SK-N-MC (cell line): ENCODE data around the gene MTHFSD.

Experiments used
- DNase-seq: peaks from one replicate; pipeline ENCODE4 v3.0.0-alpha.2; 2011; ENCODE audit warnings: low read depth, low spot score
- H3K27ac ChIP-seq: fragments of 200-600 bp; sonication (generic); 2 replicates; pipeline ENCODE4 v1.5.1; 2016; ENCODE audit warnings: mixed run types
- H3K36me3 ChIP-seq: fragments of 200-600 bp; sonication (generic); 2 replicates; pipeline ENCODE4 v1.6.1; 2017; ENCODE audit warnings: antibody characterized with exemption, low read length, mixed read lengths; ENCODE audit not compliant: insufficient read depth
- H3K4me3 ChIP-seq: fragments of 200-600 bp; sonication (generic); 2 replicates; pipeline ENCODE4 v1.5.1; 2016
- H3K9ac ChIP-seq: fragments of 200-600 bp; sonication (generic); 2 replicates; pipeline ENCODE4 v1.8.0; 2017; ENCODE audit warnings: mixed run types, mixed read lengths; ENCODE audit not compliant: insufficient read length
- H3K9me3 ChIP-seq: fragments of 200-600 bp; sonication (generic); 2 replicates; pipeline ENCODE4 v1.6.1; 2017; ENCODE audit warnings: low read depth, mild to moderate bottlenecking, antibody characterized with exemption, low read length, moderate library complexity, mixed read lengths
- EZH2 ChIP-seq: fragments of 200-600 bp; sonication (generic); IDR thresholded peaks from one replicate; pipeline ENCODE4 v1.6.1; 2017; ENCODE audit warnings: antibody characterized with exemption
- FOXP2 ChIP-seq: optimal IDR thresholded peaks from 2 replicates; pipeline ENCODE3; 2011; ENCODE audit warnings: mild to moderate bottlenecking, moderate library complexity; ENCODE audit not compliant: insufficient read depth; ENCODE audit errors: extremely low read length, control extremely low read depth
- POLR2AphosphoS5 ChIP-seq: IDR thresholded peaks from 2 replicates; pipeline ENCODE4 v1.6.1; 2012; ENCODE audit warnings: mild to moderate bottlenecking, low read depth, low read length, borderline replicate concordance

The MTHFSD gene

GRCh38 chr16:86578061-86578599 is 23.1 kb upstream of the MTHFSD start, which contains the start of gene FOXL1:
Gene FOXL1, plus strand, starts transcription at chr16:86578549. Its CDS starts 175 bp downstream, at chr16:86578724.
- H3K9ac ChIP-seq = no peak within 1 kb of the TSS
- DNase-seq = no peak
- no peaks in the 10 kb centered on the region for H3K9me3 ChIP-seq
- H3K27ac ChIP-seq = no peak within 1 kb of the TSS
- no peak within 1 kb of the TSS for H3K4me3 ChIP-seq
- TF ChIP-seq EZH2 (no peak), FOXP2 (no peak), POLR2AphosphoS5 (no peak)
- H3K36me3 ChIP-seq = no peaks in the 10 kb centered on the region

DNA sequence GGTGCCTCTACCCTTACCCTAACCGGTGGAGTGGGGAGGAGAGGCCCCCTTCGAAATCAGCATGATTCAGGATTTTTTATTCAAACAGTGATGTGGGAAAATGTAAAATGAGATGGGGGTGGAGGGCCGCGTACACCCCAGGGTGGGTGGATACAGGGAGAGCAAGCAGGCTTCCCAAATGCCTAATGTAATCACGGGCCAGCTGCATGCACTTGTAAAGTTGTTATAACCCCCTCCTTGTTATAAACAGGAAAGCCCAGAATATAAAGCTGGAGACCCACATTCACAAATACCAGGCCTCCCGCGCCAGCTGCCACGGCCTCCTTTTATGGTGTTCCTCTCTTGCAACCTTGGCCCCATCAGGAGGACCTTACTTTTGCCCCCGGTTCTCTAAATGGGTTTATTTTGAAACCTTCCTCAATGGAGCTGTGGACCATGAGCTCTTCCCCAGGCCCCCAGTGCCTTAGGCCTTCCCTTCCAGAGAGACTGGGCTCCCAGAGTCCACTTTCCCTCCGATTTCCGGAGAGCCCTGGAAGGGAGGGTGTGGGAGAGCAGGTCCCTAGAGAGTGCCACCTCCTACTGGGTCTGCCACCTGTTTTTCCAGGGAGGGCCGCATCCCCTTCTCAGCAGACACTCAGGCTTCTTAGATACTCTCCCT is 22.4 kb upstream of the MTHFSD start:
- Histone ChIP-seq H3K9ac (no peak overlapping the region), H3K27ac (no peak overlapping the region), H3K9me3 (no peaks in the 10 kb centered on the region), H3K36me3 (no peaks in the 10 kb centered on the region), H3K4me3 (no peak overlapping the region)
- TF ChIP-seq FOXP2 = no peak
- no peak for TF ChIP-seq POLR2AphosphoS5
- no peak for TF ChIP-seq EZH2
- DNase-seq = no peak

- no peaks in the 10 kb centered on the region for H3K36me3 ChIP-seq
- no peak for TF ChIP-seq EZH2
- no peak for TF ChIP-seq POLR2AphosphoS5
- TF ChIP-seq FOXP2 = no peak
- H3K4me3 ChIP-seq = no peak overlapping the region
- H3K27ac ChIP-seq = no peak overlapping the region
- DNase-seq = no peak
- H3K9ac ChIP-seq = no peak overlapping the region
- no peaks in the 10 kb centered on the region for H3K9me3 ChIP-seq
Observed at GRCh38 chr16:86576591-86577313, 21.7 kb upstream of the MTHFSD start.

DNA sequence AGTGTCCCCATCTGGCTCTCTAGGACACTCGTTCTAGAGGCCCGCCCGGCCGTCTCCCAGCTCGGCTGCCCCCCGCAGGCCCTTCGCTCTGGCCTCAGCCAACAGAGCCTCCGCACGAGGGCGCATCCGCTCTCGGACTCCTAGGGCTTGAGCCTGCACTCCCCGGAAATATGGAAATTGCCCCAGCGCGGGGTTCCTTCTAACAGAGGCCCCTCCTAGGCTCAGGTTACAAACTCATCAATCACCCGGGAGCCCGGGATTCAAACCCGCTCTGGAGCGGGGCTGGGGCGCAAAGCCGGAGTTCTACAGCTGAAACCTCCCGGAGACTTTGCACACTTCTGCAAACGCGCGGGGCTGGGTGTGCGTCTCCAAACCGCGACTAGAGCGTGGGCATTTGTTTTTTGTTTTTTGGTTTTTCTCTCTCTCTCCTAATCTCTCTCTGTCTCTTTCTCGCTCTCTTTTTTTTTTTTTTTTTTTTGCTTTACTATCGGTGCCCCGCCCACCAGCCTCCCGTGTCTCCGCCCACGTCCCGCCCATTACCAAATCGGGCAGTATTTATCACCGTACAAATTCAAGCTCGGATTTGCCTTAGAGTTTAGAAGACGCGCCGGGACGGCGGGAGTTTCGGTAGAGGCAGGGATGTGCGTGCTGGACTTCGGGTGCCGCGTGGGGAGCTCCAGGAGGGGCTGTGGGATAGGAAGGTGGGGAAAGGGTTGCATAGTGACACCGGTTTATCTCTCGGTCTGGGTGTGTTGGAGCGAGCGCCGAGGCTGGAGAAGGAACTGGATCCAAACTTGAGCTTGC is 20.9 kb upstream of the MTHFSD start:
- Histone ChIP-seq H3K36me3 (no peaks in the 10 kb centered on the region), H3K27ac (no peak overlapping the region), H3K9ac (no peak overlapping the region), H3K9me3 (no peaks in the 10 kb centered on the region), H3K4me3 (no peak overlapping the region)
- TF ChIP-seq FOXP2 = no peak
- TF ChIP-seq POLR2AphosphoS5 = no peak
- no peak for TF ChIP-seq EZH2
- DNase-seq = no peak

GRCh38 chr16:86575095-86575685 is 20.2 kb upstream of the MTHFSD start:
- TF ChIP-seq FOXP2 (no peak), EZH2 (no peak), POLR2AphosphoS5 (no peak)
- no peak overlapping the region for H3K4me3 ChIP-seq
- no peak overlapping the region for H3K9ac ChIP-seq
- H3K9me3 ChIP-seq = no peaks in the 10 kb centered on the region
- DNase-seq = no peak
- no peaks in the 10 kb centered on the region for H3K36me3 ChIP-seq
- H3K27ac ChIP-seq = no peak overlapping the region

DNA sequence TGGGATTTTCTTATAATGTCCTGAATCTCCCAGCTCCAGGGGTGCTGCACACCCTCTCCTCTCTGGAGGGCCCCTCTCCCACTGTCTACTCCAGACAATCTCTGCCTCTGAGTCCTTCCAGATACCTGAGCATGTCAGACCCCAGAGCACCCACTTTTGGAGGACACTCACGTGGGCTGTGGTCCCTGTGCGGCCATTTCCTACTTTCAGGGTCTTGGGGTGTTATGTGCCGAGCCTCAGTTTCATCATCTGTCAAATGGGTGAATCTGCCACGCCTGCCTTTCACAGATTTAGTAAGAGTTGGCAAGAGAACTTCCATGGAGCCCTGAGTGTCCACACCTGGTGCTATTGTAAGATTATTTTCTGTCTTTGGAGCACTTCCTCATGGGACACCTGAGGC is 19.6 kb upstream of the MTHFSD start:
- H3K9ac ChIP-seq = no peak overlapping the region
- no peak overlapping the region for H3K27ac ChIP-seq
- no peaks in the 10 kb centered on the region for H3K9me3 ChIP-seq
- no peak for TF ChIP-seq POLR2AphosphoS5
- no peak for TF ChIP-seq FOXP2
- no peak for TF ChIP-seq EZH2
- no peak for DNase-seq
- no peak overlapping the region for H3K4me3 ChIP-seq
- no peaks in the 10 kb centered on the region for H3K36me3 ChIP-seq

- Histone ChIP-seq H3K27ac (no peak overlapping the region), H3K9ac (no peak overlapping the region), H3K4me3 (no peak overlapping the region), H3K36me3 (no peaks in the 10 kb centered on the region), H3K9me3 (no peaks in the 10 kb centered on the region)
- no peak for DNase-seq
- TF ChIP-seq EZH2 = no peak
- no peak for TF ChIP-seq FOXP2
- no peak for TF ChIP-seq POLR2AphosphoS5
Observed at GRCh38 chr16:86573646-86574508, 18.8 kb upstream of the MTHFSD start.

- H3K27ac ChIP-seq = no peak overlapping the region
- TF ChIP-seq FOXP2 (no peak), EZH2 (no peak), POLR2AphosphoS5 (no peak)
- H3K4me3 ChIP-seq = no peak overlapping the region
- no peak overlapping the region for H3K9ac ChIP-seq
- no peak for DNase-seq
- no peaks in the 10 kb centered on the region for H3K36me3 ChIP-seq
- no peaks in the 10 kb centered on the region for H3K9me3 ChIP-seq
Observed at GRCh38 chr16:86573215-86573614, 18.2 kb upstream of the MTHFSD start.
